Type B pancreatic cell (in vitro differentiated cells): ENCODE data around the gene CHKB. TPM values are rescaled to one million over a fixed set of nuclear protein-coding genes. Genes with fewer than 3 reads are reported as not detected.

Experiments
- DNase-seq: peaks from one replicate; pipeline ENCODE4 v3.0.0; 2021; ENCODE audit warnings: mixed read lengths; ENCODE audit not compliant: unreplicated experiment; ENCODE audit errors: extremely low spot score
- H3K27ac Mint-ChIP-seq: 2 replicates; pipeline ENCODE4 v1.8.0; 2021; ENCODE audit warnings: mild to moderate bottlenecking, mixed read lengths
- H3K27me3 Mint-ChIP-seq: 2 replicates; pipeline ENCODE4 v1.8.0; 2021; ENCODE audit warnings: mixed read lengths
- H3K36me3 Mint-ChIP-seq: 2 replicates; pipeline ENCODE4 v1.8.0; 2021; ENCODE audit warnings: mixed read lengths
- H3K4me1 Mint-ChIP-seq: one replicate; pipeline ENCODE4 v1.8.0; 2021; ENCODE audit warnings: mixed read lengths; ENCODE audit not compliant: unreplicated experiment
- H3K4me3 Mint-ChIP-seq: 2 replicates; pipeline ENCODE4 v1.8.0; 2021; ENCODE audit warnings: mild to moderate bottlenecking, mixed read lengths
- H3K9me3 Mint-ChIP-seq: 2 replicates; pipeline ENCODE4 v1.8.0; 2021; ENCODE audit warnings: mixed read lengths
- CTCF ChIP-seq: fragments of 200-600 bp; sonication (generic); conservative IDR thresholded peaks from 2 replicates; pipeline ENCODE4 v1.5.0; 2021; ENCODE audit warnings: antibody characterized with exemption, mild to moderate bottlenecking
- total RNA-seq: library from RNA; stranded (reverse); gene quantifications from 2 replicates; pipeline ENCODE4 v1.2.1, GENCODE V29; 2021; ENCODE audit warnings: low replicate concordance

Gene CHKB
- total RNA-seq, 1 donor from 2014 or later = 96.9 TPM

GRCh38 chr22:50597097-50597496 is 14.4 kb upstream of the CHKB start:
- H3K27ac Mint-ChIP-seq = no peak overlapping the region
- peaks cover 4% of the 10 kb centered on the region for H3K36me3 Mint-ChIP-seq
- DNase-seq = no peak
- H3K4me3 Mint-ChIP-seq = no peak overlapping the region
- TF ChIP-seq CTCF = no peak
- H3K27me3 Mint-ChIP-seq = peaks cover 10% of the 10 kb centered on the region
- no peaks in the 10 kb centered on the region for H3K9me3 Mint-ChIP-seq
- H3K4me1 Mint-ChIP-seq = peaks cover 10% of the 10 kb centered on the region

GRCh38 chr22:50595189-50595588 is 12.5 kb upstream of the CHKB start:
- DNase-seq = no peak
- peaks cover 4% of the 10 kb centered on the region for H3K27me3 Mint-ChIP-seq
- H3K9me3 Mint-ChIP-seq = no peaks in the 10 kb centered on the region
- peaks cover 4% of the 10 kb centered on the region for H3K36me3 Mint-ChIP-seq
- H3K4me1 Mint-ChIP-seq = peaks cover 4% of the 10 kb centered on the region
- no peak overlapping the region for H3K27ac Mint-ChIP-seq
- TF ChIP-seq CTCF = no peak
- no peak overlapping the region for H3K4me3 Mint-ChIP-seq

- Mint-ChIP-seq H3K4me3 (no peak overlapping the region), H3K27ac (no peak overlapping the region), H3K27me3 (no peaks in the 10 kb centered on the region), H3K9me3 (no peaks in the 10 kb centered on the region), H3K4me1 (peaks cover 6% of the 10 kb centered on the region), H3K36me3 (no peaks in the 10 kb centered on the region)
- TF ChIP-seq CTCF = no peak
- no peak for DNase-seq
Observed at GRCh38 chr22:50587407-50587806, 4.8 kb upstream of the CHKB start.

GRCh38 chr22:50586416-50586815 is 3.8 kb upstream of the CHKB start:
- H3K4me1 Mint-ChIP-seq = peaks cover 6% of the 10 kb centered on the region
- H3K36me3 Mint-ChIP-seq = no peaks in the 10 kb centered on the region
- no peak for TF ChIP-seq CTCF
- no peaks in the 10 kb centered on the region for H3K27me3 Mint-ChIP-seq
- no peaks in the 10 kb centered on the region for H3K9me3 Mint-ChIP-seq
- H3K4me3 Mint-ChIP-seq = peak overlapping the region; percentile 25
- no peak for DNase-seq
- no peak overlapping the region for H3K27ac Mint-ChIP-seq

GRCh38 chr22:50585781-50586180 is 3.1 kb upstream of the CHKB start:
- Mint-ChIP-seq H3K27ac (no peak overlapping the region), H3K27me3 (no peaks in the 10 kb centered on the region), H3K9me3 (no peaks in the 10 kb centered on the region), H3K36me3 (no peaks in the 10 kb centered on the region), H3K4me1 (peaks cover 6% of the 10 kb centered on the region), H3K4me3 (no peak overlapping the region)
- DNase-seq = no peak
- TF ChIP-seq CTCF = no peak

DNA sequence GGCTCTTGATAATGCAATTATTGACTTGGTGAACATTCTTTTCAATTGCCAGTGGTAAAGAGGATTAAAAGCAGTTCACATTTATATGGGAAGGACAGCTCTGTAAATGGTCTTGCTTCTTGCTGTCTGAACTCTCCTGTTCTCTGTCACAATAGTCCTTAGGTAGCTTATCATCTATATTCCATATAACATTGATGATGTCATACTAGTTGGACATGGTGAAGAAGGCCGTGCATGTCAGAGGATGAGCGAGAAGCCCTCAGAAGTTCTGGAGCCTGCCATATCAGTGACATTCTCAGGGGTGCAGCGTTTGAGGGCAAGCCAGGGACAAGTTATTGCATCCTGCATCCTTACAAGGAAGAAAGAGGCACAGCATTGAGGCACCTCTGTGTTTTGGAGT is 2.6 kb upstream of the CHKB start:
- no peaks in the 10 kb centered on the region for H3K9me3 Mint-ChIP-seq
- DNase-seq = no peak
- H3K4me3 Mint-ChIP-seq = peak overlapping the region; percentile 37
- H3K36me3 Mint-ChIP-seq = no peaks in the 10 kb centered on the region
- H3K4me1 Mint-ChIP-seq = peaks cover 6% of the 10 kb centered on the region
- H3K27me3 Mint-ChIP-seq = no peaks in the 10 kb centered on the region
- TF ChIP-seq CTCF = no peak
- H3K27ac Mint-ChIP-seq = no peak overlapping the region
